Left forelimb (tissue), 1 donor: Measurements from ENCODE around the gene HBEGF.
A peak's percentile ranks its signal among the peaks of the same experiment; 100 is the strongest.

Source experiments
- DNase-seq: peaks from one replicate; pipeline ENCODE4 v3.0.0-alpha.2; 2018; ENCODE audit warnings: low spot score

The HBEGF gene

GRCh38 chr5:140302786-140303639 lies 43.4 kb downstream of the HBEGF start, which contains the start of gene PFDN1:
TSS of gene PFDN1 (minus strand) at chr5:140303101. CDS start at chr5:140303073, 28 bp downstream.
- peak; percentile 89 for DNase-seq

- DNase-seq, result no peak
Measured at GRCh38 chr5:140301136-140301535, 45.3 kb downstream of the HBEGF start.

GRCh38 chr5:140299056-140299455 lies 47.3 kb downstream of the HBEGF start:
- DNase-seq, result no peak

GRCh38 chr5:140298183-140298601 lies 48.2 kb downstream of the HBEGF start:
- no peak for DNase-seq

GRCh38 chr5:140297283-140297682 lies 49.1 kb downstream of the HBEGF start:
- no peak for DNase-seq

- no peak for DNase-seq
Measured at GRCh38 chr5:140296289-140296688, 50.1 kb downstream of the HBEGF start.

GRCh38 chr5:140295414-140295813 lies 51.0 kb downstream of the HBEGF start:
- DNase-seq, result no peak

- no peak for DNase-seq
Measured at GRCh38 chr5:140294753-140295152, 51.6 kb downstream of the HBEGF start.

- DNase-seq, result no peak
Measured at GRCh38 chr5:140293849-140294100, 52.6 kb downstream of the HBEGF start.

- no peak for DNase-seq
Measured at GRCh38 chr5:140293091-140293848, 53.1 kb downstream of the HBEGF start.

- DNase-seq, result no peak
Measured at GRCh38 chr5:140292212-140293036, 54.0 kb downstream of the HBEGF start.

GRCh38 chr5:140287801-140288521 lies 58.4 kb downstream of the HBEGF start:
- no peak for DNase-seq

- DNase-seq, result no peak
Measured at GRCh38 chr5:140286424-140286823, 60.0 kb downstream of the HBEGF start.

- no peak for DNase-seq
Measured at GRCh38 chr5:140284013-140284412, 62.4 kb downstream of the HBEGF start.
